HFFc6 (cell line): ENCODE data around the gene DNER. TPM values are rescaled to one million over a fixed set of nuclear protein-coding genes. Genes with fewer than 3 reads are reported as not detected.

ENCODE experiments used
- DNase-seq: peaks from one replicate; pipeline ENCODE4 v3.0.0-alpha.2; 2018
- H3K27ac Mint-ChIP-seq: 2 replicates; pipeline ENCODE4 v1.8.0; 2020; ENCODE audit warnings: mild to moderate bottlenecking, mixed read lengths
- H3K27me3 Mint-ChIP-seq: 2 replicates; pipeline ENCODE4 v1.8.0; 2021; ENCODE audit warnings: mild to moderate bottlenecking, moderate library complexity, mixed read lengths; ENCODE audit not compliant: insufficient read depth
- H3K36me3 Mint-ChIP-seq: 2 replicates; pipeline ENCODE4 v1.8.0; 2021; ENCODE audit warnings: low read depth, mixed read lengths
- H3K4me1 Mint-ChIP-seq: 2 replicates; pipeline ENCODE4 v1.8.0; 2020; ENCODE audit warnings: low read depth, mixed read lengths
- H3K4me3 Mint-ChIP-seq: 2 replicates; pipeline ENCODE4 v1.8.0; 2020; ENCODE audit warnings: mild to moderate bottlenecking, moderate library complexity, mixed read lengths
- H3K9me3 Mint-ChIP-seq: 2 replicates; pipeline ENCODE4 v1.8.0; 2020; ENCODE audit warnings: mild to moderate bottlenecking, mixed read lengths
- total RNA-seq, 6 experiments: library from RNA; stranded (reverse); fragmentation: NEBNext Ultra II Directional; extraction: Animal tissue kit (Norgen Biotek cat#: 25700); gene quantifications; 2 replicates in 1 of 6; 3 replicates in 5 of 6; pipeline ENCODE4 v1.2.3, GENCODE V29; 2021
- TF ChIP-seq, protein P1 (sequence below): fragments of 200-600 bp; sonication (generic); IDR thresholded peaks from 2 replicates; pipeline ENCODE4 v1.5.0; 2021; ENCODE audit warnings: antibody characterized with exemption, mild to moderate bottlenecking

The DNER gene
- total RNA-seq, 6 experiments from 2014 or later, result 0.07 to 3.8 (median 2.7) TPM

- Mint-ChIP-seq H3K4me3 (no peak overlapping the region), H3K9me3 (peaks cover 4% of the 10 kb centered on the region), H3K27me3 (peaks cover 11% of the 10 kb centered on the region), H3K4me1 (no peaks in the 10 kb centered on the region), H3K36me3 (0 out of 2 replicates have a peak, but pooled peaks cover 4% of the 10 kb centered on the region), H3K27ac (no peak overlapping the region)
- TF ChIP-seq, protein P1, sequence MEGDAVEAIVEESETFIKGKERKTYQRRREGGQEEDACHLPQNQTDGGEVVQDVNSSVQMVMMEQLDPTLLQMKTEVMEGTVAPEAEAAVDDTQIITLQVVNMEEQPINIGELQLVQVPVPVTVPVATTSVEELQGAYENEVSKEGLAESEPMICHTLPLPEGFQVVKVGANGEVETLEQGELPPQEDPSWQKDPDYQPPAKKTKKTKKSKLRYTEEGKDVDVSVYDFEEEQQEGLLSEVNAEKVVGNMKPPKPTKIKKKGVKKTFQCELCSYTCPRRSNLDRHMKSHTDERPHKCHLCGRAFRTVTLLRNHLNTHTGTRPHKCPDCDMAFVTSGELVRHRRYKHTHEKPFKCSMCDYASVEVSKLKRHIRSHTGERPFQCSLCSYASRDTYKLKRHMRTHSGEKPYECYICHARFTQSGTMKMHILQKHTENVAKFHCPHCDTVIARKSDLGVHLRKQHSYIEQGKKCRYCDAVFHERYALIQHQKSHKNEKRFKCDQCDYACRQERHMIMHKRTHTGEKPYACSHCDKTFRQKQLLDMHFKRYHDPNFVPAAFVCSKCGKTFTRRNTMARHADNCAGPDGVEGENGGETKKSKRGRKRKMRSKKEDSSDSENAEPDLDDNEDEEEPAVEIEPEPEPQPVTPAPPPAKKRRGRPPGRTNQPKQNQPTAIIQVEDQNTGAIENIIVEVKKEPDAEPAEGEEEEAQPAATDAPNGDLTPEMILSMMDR, result no peak
- no peak for DNase-seq
Observed at GRCh38 chr2:229425598-229425997, 288.8 kb downstream of the DNER start.

DNA sequence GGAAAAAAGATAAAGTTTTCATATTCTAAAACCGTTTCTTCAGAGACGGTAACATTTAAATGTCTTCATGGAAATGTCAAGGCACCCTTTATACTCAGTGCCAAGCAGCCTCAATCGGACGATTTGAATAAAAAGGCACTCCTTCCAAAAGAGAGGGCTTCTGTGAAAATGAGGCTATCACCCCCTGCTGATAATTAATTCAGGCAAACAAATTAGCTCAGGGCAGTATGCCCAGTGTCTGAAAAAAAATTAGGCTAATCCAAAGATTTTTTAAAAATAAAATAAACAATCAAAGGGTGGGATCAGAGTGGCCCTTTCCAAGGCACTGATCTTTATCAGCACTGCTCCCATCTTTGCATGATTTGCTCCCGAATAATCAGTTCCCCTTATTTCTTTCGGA, 292.3 kb downstream of the DNER start:
- Mint-ChIP-seq H3K4me1 (no peaks in the 10 kb centered on the region), H3K27me3 (peaks cover 8% of the 10 kb centered on the region), H3K27ac (no peak overlapping the region), H3K36me3 (0 out of 2 replicates have a peak, but pooled peaks cover 4% of the 10 kb centered on the region), H3K4me3 (no peak overlapping the region), H3K9me3 (peaks cover 4% of the 10 kb centered on the region)
- TF ChIP-seq, protein P1, result no peak
- DNase-seq, result no peak

GRCh38 chr2:229419158-229419557, 295.2 kb downstream of the DNER start:
- TF ChIP-seq, protein P1, result no peak
- no peaks in the 10 kb centered on the region; the same call in 1 of the 2 replicates for H3K27me3 Mint-ChIP-seq
- DNase-seq, result no peak
- H3K9me3 Mint-ChIP-seq, result peaks cover 4% of the 10 kb centered on the region
- no peak overlapping the region for H3K27ac Mint-ChIP-seq
- H3K4me3 Mint-ChIP-seq, result no peak overlapping the region
- peaks cover 16% of the 10 kb centered on the region for H3K4me1 Mint-ChIP-seq
- H3K36me3 Mint-ChIP-seq, result 0 out of 2 replicates have a peak, but pooled peaks cover 4% of the 10 kb centered on the region

GRCh38 chr2:229417916-229418315, 296.4 kb downstream of the DNER start:
- no peaks in the 10 kb centered on the region for H3K36me3 Mint-ChIP-seq
- no peaks in the 10 kb centered on the region; the same call in 1 of the 2 replicates for H3K27me3 Mint-ChIP-seq
- H3K4me3 Mint-ChIP-seq, result no peak overlapping the region
- H3K27ac Mint-ChIP-seq, result no peak overlapping the region
- no peaks in the 10 kb centered on the region for H3K9me3 Mint-ChIP-seq
- H3K4me1 Mint-ChIP-seq, result peaks cover 16% of the 10 kb centered on the region
- DNase-seq, result no peak
- TF ChIP-seq, protein P1, result no peak

- H3K4me3 Mint-ChIP-seq, result no peak overlapping the region
- peaks cover 16% of the 10 kb centered on the region for H3K4me1 Mint-ChIP-seq
- H3K9me3 Mint-ChIP-seq, result no peaks in the 10 kb centered on the region
- no peak for DNase-seq
- TF ChIP-seq, protein P1, result no peak
- H3K27ac Mint-ChIP-seq, result no peak overlapping the region
- H3K27me3 Mint-ChIP-seq, result no peaks in the 10 kb centered on the region
- H3K36me3 Mint-ChIP-seq, result no peaks in the 10 kb centered on the region
Observed at GRCh38 chr2:229417176-229417575, 297.2 kb downstream of the DNER start.
